Hippocampal formation (tissue), 2 donors: Measurements from ENCODE around the gene CAPN7.

Experiments used
- DNase-seq, 2 donors: peaks; one replicate each; lab custom pipeline; 2025; lab: John Stamatoyannopoulos, UW

CAPN7 gene

GRCh38 chr3:15298504-15298903 lies 92.5 kb downstream of the CAPN7 start:
- no peak for DNase-seq

GRCh38 chr3:15299036-15299435 lies 93.0 kb downstream of the CAPN7 start:
- DNase-seq = no peak

- DNase-seq = no peak
Measured at GRCh38 chr3:15300323-15301078, 94.5 kb downstream of the CAPN7 start.

- DNase-seq = no peak
Measured at GRCh38 chr3:15301761-15302160, 95.7 kb downstream of the CAPN7 start.
